ENCODE results near the gene TMEM233. TPM values are rescaled to one million over a fixed set of nuclear protein-coding genes. Genes with fewer than 3 reads are reported as not detected.
"Not testable (repeated sequence)": the region's sequence is repeated elsewhere in the genome, so short reads cannot be mapped to it uniquely, and the experiment has no call there.

The TMEM233 gene
- total and polyA plus RNA-seq, 11 donors, result 0.07 to 1.3 (median 0.25) TPM; not detected in 1

DNA sequence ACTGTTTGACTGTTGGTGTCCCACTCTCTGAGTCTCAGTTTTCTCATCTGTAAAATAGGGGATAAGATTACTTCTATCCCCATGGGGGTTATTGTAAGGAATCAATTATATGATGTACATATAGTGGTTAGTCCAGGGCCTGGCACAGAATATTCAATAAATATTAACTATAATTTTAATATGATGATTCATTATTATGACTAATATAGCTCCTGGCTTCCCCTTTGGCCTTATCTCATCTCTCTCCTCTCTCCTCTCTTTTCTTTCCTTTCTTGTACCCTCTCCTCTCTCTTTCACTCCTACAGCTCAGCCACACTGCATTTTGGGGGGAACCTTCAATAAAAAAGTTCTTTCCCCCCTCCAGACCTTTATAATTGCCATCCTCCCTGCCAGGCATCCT is 21.1 kb downstream of the TMEM233 start:
- H3K27me3 ChIP-seq, result no peaks in the 10 kb centered on the region
- no peaks in the 10 kb centered on the region for H3K36me3 ChIP-seq
- no peak overlapping the region for H3K27ac ChIP-seq
- intact Hi-C loops (cut with DNase I), result no loop called here
- H3K4me1 ChIP-seq, result no peaks in the 10 kb centered on the region
- no peak overlapping the region for H3K4me3 ChIP-seq
- H3K9me3 ChIP-seq, result peaks cover 0 to 8% (median 0%) of the 10 kb centered on the region in 12 donors
- TF ChIP-seq, protein P1, sequence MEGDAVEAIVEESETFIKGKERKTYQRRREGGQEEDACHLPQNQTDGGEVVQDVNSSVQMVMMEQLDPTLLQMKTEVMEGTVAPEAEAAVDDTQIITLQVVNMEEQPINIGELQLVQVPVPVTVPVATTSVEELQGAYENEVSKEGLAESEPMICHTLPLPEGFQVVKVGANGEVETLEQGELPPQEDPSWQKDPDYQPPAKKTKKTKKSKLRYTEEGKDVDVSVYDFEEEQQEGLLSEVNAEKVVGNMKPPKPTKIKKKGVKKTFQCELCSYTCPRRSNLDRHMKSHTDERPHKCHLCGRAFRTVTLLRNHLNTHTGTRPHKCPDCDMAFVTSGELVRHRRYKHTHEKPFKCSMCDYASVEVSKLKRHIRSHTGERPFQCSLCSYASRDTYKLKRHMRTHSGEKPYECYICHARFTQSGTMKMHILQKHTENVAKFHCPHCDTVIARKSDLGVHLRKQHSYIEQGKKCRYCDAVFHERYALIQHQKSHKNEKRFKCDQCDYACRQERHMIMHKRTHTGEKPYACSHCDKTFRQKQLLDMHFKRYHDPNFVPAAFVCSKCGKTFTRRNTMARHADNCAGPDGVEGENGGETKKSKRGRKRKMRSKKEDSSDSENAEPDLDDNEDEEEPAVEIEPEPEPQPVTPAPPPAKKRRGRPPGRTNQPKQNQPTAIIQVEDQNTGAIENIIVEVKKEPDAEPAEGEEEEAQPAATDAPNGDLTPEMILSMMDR (IDR thresholded peaks at IDR 0.05), result no peak
- TF ChIP-seq POLR2A (IDR thresholded peaks at IDR 0.05), result no peak
- DNase-seq (no peak), ATAC-seq (no peak)

DNA sequence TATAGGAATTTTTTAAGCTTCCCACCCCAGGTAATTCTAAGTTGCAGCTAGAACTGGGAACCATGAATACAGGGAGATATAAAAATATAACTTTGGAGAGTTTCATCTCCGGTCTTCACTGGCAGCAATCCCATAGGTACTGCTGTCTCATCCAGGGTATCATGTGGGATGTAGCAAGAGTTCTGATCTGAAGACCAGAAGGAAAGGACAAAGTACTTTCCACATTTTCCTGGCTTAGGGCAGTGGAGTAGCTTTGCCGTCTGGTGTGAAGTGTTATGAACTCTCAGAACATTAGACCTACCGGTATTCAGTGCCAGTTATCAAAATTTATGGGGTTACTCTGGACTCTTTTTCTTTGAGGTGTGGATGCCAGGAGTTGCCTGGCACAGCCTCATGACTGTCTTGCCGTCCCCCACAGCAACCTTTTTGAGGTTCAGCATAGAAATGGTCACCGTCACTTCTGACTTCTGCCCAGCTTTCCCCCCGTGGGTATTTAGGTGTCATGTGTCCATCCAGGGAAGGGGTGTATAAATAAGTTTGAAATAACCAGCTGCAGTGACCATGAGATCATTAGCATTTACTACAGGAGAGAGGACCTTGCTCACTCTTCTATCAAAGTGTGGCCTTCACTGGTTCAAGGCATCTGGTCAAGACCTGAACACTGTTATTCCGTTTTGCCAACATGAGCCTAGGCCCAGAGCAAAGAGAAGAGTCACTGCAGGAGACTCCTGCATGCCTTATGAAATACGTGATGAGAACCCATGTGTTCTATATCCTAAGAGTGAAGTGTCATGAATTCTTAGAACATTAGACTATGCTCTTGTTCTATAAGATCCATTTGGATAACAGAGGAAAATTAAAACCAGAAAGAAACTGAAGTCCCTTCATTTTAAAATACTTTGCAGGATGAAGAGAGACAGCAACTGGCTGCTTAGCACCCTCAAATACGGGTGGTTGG is 22.2 kb downstream of the TMEM233 start:
- ATAC-seq (no peak), DNase-seq (no peak)
- Histone ChIP-seq H3K4me1 (no peaks in the 10 kb centered on the region), H3K9me3 (peaks cover 0 to 8% (median 0%) of the 10 kb centered on the region in 12 donors), H3K27ac (no peak overlapping the region), H3K27me3 (peaks cover 0 to 3% (median 0%) of the 10 kb centered on the region in 9 donors), H3K36me3 (no peaks in the 10 kb centered on the region), H3K4me3 (no peak overlapping the region)
- intact Hi-C loops (cut with DNase I), result no loop called here
- 78 to 84% (median 82%) methylated on average over 9 of the region's 9 CpGs for WGBS, 4 donors
- TF ChIP-seq, protein P1 (IDR thresholded peaks at IDR 0.05), result no peak
- no peak for TF ChIP-seq POLR2A (IDR thresholded peaks at IDR 0.05)

DNA sequence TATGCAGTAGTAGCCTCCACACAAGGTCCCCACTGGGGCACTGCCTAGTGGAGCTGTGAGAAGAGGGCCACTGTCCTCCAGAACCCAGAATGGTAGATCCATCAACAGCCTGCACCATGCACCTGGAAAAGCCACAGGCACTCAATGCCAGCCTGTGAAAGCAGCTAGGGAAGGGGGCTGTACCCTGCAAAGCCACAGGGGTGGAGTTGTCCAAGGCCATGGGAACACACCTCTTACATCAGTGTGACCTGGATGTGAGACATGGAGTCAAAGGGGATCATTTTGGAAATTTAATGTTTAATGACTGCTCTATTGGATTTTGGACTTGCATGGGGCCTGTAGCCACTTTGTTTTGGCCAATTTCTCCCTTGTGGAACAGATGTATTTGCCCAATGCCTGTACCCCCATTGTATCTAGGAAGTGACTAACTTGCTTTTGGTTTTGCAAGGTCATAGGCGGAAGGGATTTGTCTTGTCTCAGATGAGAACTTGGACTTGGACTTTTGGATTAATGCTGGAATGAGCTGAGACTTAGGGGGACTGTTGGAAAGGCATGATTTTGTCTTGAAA is 24.8 kb downstream of the TMEM233 start:
- DNase-seq; H3K4me3 ChIP-seq; H3K27ac ChIP-seq; ATAC-seq; H3K4me1 ChIP-seq; H3K27me3 ChIP-seq; H3K36me3 ChIP-seq; H3K9me3 ChIP-seq; intact Hi-C loops (cut with DNase I): not testable (repeated sequence)
- WGBS, 4 donors, result 90 to 100% (median 95%) methylated on average over 1 of the region's 1 CpG

DNA sequence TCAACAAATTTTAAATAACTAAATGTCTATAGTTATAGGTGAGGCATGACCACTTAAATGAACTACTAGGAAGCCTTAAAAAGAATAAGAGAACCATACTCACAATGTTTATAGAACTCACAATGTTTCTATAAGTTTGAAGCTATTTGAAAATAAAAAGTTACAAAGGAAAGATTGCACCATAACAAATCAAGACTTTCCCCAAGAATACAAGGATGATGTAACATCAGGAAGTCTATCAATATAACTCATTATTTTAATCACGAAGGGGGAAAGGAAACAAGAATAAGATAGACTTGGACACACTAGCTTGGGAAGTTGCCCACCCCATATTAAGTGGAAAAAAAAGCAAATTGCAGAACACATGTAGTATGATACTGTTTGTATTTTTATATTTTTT is 26.9 kb downstream of the TMEM233 start:
- H3K4me3 ChIP-seq, result no peak overlapping the region
- H3K36me3 ChIP-seq, result no peaks in the 10 kb centered on the region
- H3K9me3 ChIP-seq, result peaks cover 0 to 8% (median 0%) of the 10 kb centered on the region in 12 donors
- intact Hi-C loops (cut with DNase I), result no loop called here
- H3K27me3 ChIP-seq, result peaks cover 0 to 3% (median 0%) of the 10 kb centered on the region in 9 donors
- H3K27ac ChIP-seq, result no peak overlapping the region
- no peak for DNase-seq
- TF ChIP-seq POLR2A (IDR thresholded peaks at IDR 0.05), result no peak
- TF ChIP-seq, protein P1 (IDR thresholded peaks at IDR 0.05), result no peak
- ATAC-seq, result no peak
- no peaks in the 10 kb centered on the region for H3K4me1 ChIP-seq
- 32 to 41% (median 37%) methylated on average over 1 of the region's 1 CpG for WGBS, 4 donors

Data from heart left ventricle (tissue), 16 donors.